Neutrophil (primary cell): ENCODE results near the gene RHCE.
"Not testable (repeated sequence)": the region's sequence is repeated elsewhere in the genome, so short reads cannot be mapped to it uniquely, and the experiment has no call there.

ENCODE experiments used
- H3K27ac ChIP-seq: fragments of 200-600 bp; sonication (generic); 2 replicates; pipeline ENCODE4 v1.5.1; 2016; ENCODE audit warnings: mild to moderate bottlenecking, moderate library complexity
- H3K27me3 ChIP-seq: fragments of 200-600 bp; sonication (generic); 2 replicates; pipeline ENCODE4 v1.6.0; 2016; ENCODE audit warnings: mild to moderate bottlenecking
- H3K36me3 ChIP-seq: fragments of 200-600 bp; sonication (generic); 2 replicates; pipeline ENCODE4 v1.5.1; 2017
- H3K4me1 ChIP-seq, 2 experiments: fragments of 200-600 bp in 1 of 2; sonication (generic) in 1 of 2; 1 replicate in 1 of 2; 2 replicates in 1 of 2; pipeline versions ENCODE4 v1.5.1 to v1.6.1; 2013 to 2016; ENCODE audit warnings: low read depth in 1 of 2, low read length in 1 of 2, mild to moderate bottlenecking in 1 of 2, moderate library complexity in 1 of 2; ENCODE audit not compliant: control insufficient read depth in 1 of 2, insufficient read depth in 1 of 2
- H3K4me3 ChIP-seq, 2 experiments: fragments of 200-600 bp in 1 of 2; sonication (generic) in 1 of 2; 1 replicate in 1 of 2; 2 replicates in 1 of 2; pipeline ENCODE4 v1.5.1; 2013 to 2016; ENCODE audit warnings: low read depth in 1 of 2, low read length in 1 of 2, mild to moderate bottlenecking in 1 of 2, moderate library complexity in 1 of 2
- H3K9me3 ChIP-seq: fragments of 200-600 bp; sonication (generic); 2 replicates; pipeline ENCODE4 v1.5.1; 2016
- CTCF ChIP-seq: fragments of 200-600 bp; sonication (generic); IDR thresholded peaks from 2 replicates; pipeline ENCODE4 v1.5.1; 2016; ENCODE audit warnings: antibody characterized with exemption

The RHCE gene

GRCh38 chr1:25461849-25462248, 41.2 kb upstream of the RHCE start:
- Histone ChIP-seq H3K4me3 (no peak overlapping the region), H3K27me3 (no peaks in the 10 kb centered on the region), H3K36me3 (peaks cover 29% of the 10 kb centered on the region), H3K9me3 (no peaks in the 10 kb centered on the region), H3K4me1 (peaks cover 0 to 4% of the 10 kb centered on the region in 2 experiments), H3K27ac (no peak overlapping the region)
- TF ChIP-seq CTCF, result no peak

GRCh38 chr1:25460816-25461215, 40.2 kb upstream of the RHCE start:
- not testable (repeated sequence) for H3K4me3 ChIP-seq, H3K9me3 ChIP-seq, H3K27ac ChIP-seq, H3K27me3 ChIP-seq
- Histone ChIP-seq H3K4me1 (peaks cover 8 to 14% of the 10 kb centered on the region in 2 experiments), H3K36me3 (peaks cover 29% of the 10 kb centered on the region)

- peaks cover 29% of the 10 kb centered on the region for H3K36me3 ChIP-seq
- no peaks in the 10 kb centered on the region for H3K9me3 ChIP-seq
- no peaks in the 10 kb centered on the region for H3K27me3 ChIP-seq
- TF ChIP-seq CTCF, result no peak
- H3K4me1 ChIP-seq, result peaks cover 8 to 14% of the 10 kb centered on the region in 2 experiments
- H3K27ac ChIP-seq, result no peak overlapping the region
- H3K4me3 ChIP-seq, result no peak overlapping the region
Observed at GRCh38 chr1:25460020-25460419, 39.4 kb upstream of the RHCE start.

- Histone ChIP-seq H3K36me3 (peaks cover 29% of the 10 kb centered on the region), H3K4me1 (peaks cover 8 to 14% of the 10 kb centered on the region in 2 experiments), H3K4me3 (no peak overlapping the region), H3K27me3 (no peaks in the 10 kb centered on the region), H3K27ac (no peak overlapping the region), H3K9me3 (no peaks in the 10 kb centered on the region)
- no peak for TF ChIP-seq CTCF
Observed at GRCh38 chr1:25458541-25459298, 38.1 kb upstream of the RHCE start.

- Histone ChIP-seq H3K4me3 (no peak overlapping the region), H3K27ac (peak overlapping the region; percentile 65), H3K4me1 (peaks cover 8 to 14% of the 10 kb centered on the region in 2 experiments), H3K27me3 (no peaks in the 10 kb centered on the region), H3K9me3 (no peaks in the 10 kb centered on the region), H3K36me3 (peaks cover 22% of the 10 kb centered on the region)
- TF ChIP-seq CTCF, result no peak
Observed at GRCh38 chr1:25456502-25456901, 35.9 kb upstream of the RHCE start.

- H3K36me3 ChIP-seq, result peaks cover 12% of the 10 kb centered on the region
- H3K4me1 ChIP-seq, result peaks cover 8 to 11% of the 10 kb centered on the region in 2 experiments
- H3K27me3 ChIP-seq, result no peaks in the 10 kb centered on the region
- no peak for TF ChIP-seq CTCF
- H3K9me3 ChIP-seq, result no peaks in the 10 kb centered on the region
- H3K4me3 ChIP-seq, result no peak overlapping the region
- no peak overlapping the region for H3K27ac ChIP-seq
Observed at GRCh38 chr1:25451908-25452307, 31.3 kb upstream of the RHCE start.
